Brain microvascular endothelial cell (primary cell): ENCODE results near the gene FNBP1.
A peak's percentile ranks its signal among the peaks of the same experiment; 100 is the strongest.
"Not testable (repeated sequence)": the region's sequence is repeated elsewhere in the genome, so short reads cannot be mapped to it uniquely, and the experiment has no call there.

Experiments
- DNase-seq: peaks from one replicate; pipeline ENCODE4 v3.0.0-alpha.2; 2020
- H3K27ac ChIP-seq: fragments of 250-450 bp; sonication (Bioruptor Pico); 2 replicates; pipeline ENCODE4 v1.5.1; 2020; ENCODE audit warnings: mild to moderate bottlenecking, moderate library complexity
- H3K27me3 ChIP-seq: fragments of 250-450 bp; sonication (Bioruptor Pico); replicated peaks from 2 replicates; pipeline ENCODE4 v1.5.1; 2020; ENCODE audit warnings: mild to moderate bottlenecking
- H3K36me3 ChIP-seq: fragments of 250-450 bp; sonication (Bioruptor Pico); replicated peaks from 2 replicates; pipeline ENCODE4 v1.5.1; 2020; ENCODE audit warnings: mild to moderate bottlenecking
- H3K4me3 ChIP-seq: 2 replicates; pipeline ENCODE4 v1.5.1; 2011; ENCODE audit warnings: low read depth, mild to moderate bottlenecking, control low read depth, low read length, moderate library complexity
- CTCF ChIP-seq: IDR thresholded peaks from 2 replicates; pipeline ENCODE4 v1.5.1; 2011; ENCODE audit warnings: low read depth, mild to moderate bottlenecking, moderate library complexity, low read length, control low read depth, inconsistent platforms; ENCODE audit errors: missing control alignments
- in situ Hi-C: cut with HindIII; loops from 2 replicates; pipeline ENCODE4 v1.10.0; 2017; ENCODE audit warnings: low sequenced_read_pairs, low pct_ligation_motif_present

The FNBP1 gene

DNA sequence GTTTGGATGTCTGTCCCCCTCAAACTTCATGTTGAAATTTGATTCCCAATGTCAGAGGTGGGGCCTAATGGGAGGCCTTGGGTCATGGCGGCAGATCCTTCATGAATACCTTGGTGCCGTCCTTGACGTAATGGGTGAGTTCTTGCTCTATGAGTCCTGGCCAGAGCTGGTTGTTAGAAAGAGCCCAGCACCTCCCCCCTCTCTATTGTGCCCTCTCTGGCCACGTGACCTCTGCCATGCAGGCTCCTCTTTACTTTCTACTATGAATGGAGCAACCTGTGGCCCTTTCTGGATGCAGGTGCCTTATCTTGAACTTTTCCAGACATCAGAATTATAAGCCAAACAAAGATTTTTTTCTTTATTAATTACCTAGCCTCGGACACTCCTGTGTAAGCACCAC is 40.7 kb downstream of the FNBP1 start:
- Histone ChIP-seq H3K4me3 (no peak overlapping the region), H3K27me3 (no peaks in the 10 kb centered on the region), H3K36me3 (no peaks in the 10 kb centered on the region), H3K27ac (no peak overlapping the region)
- no peak for DNase-seq
- in situ Hi-C loops, result no loop called here
- no peak for TF ChIP-seq CTCF

- H3K27ac ChIP-seq, result no peak overlapping the region
- TF ChIP-seq CTCF, result no peak
- H3K27me3 ChIP-seq, result no peaks in the 10 kb centered on the region
- no peaks in the 10 kb centered on the region for H3K36me3 ChIP-seq
- DNase-seq, result no peak
- in situ Hi-C loops, result no loop called here
- H3K4me3 ChIP-seq, result no peak overlapping the region
Observed at GRCh38 chr9:130001190-130001589, 41.8 kb downstream of the FNBP1 start.

- Histone ChIP-seq H3K4me3 (no peak overlapping the region), H3K36me3 (no peaks in the 10 kb centered on the region), H3K27ac (no peak overlapping the region), H3K27me3 (no peaks in the 10 kb centered on the region)
- DNase-seq, result no peak
- in situ Hi-C loops, result no loop called here
- no peak for TF ChIP-seq CTCF
Observed at GRCh38 chr9:129999141-129999510, 43.9 kb downstream of the FNBP1 start.

GRCh38 chr9:129998491-129999140 is 44.4 kb downstream of the FNBP1 start:
- Histone ChIP-seq H3K27me3 (no peaks in the 10 kb centered on the region), H3K27ac (no peak overlapping the region), H3K36me3 (no peaks in the 10 kb centered on the region), H3K4me3 (no peak overlapping the region)
- no peak for TF ChIP-seq CTCF
- no peak for DNase-seq
- in situ Hi-C loops, result no loop called here

DNA sequence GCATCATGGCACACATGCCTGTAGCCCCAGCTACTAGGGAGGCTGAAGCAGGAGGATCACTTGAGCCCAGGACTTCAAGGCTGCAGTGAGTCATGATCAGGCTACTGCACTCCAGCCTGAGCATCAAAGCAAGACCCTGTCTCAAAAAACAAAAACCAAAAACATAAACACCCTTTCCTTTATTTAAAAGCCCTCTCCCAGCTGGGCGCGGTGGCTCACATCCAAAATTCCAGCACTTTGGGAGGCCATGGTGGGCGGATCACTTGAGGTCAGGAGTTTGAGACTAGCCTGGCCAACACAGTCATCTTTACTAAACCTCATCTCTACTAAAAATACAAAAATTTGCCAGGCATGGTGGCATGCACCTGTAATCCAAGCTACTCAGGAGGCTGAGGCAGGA is 45.3 kb downstream of the FNBP1 start:
- H3K27ac ChIP-seq, H3K4me3 ChIP-seq, in situ Hi-C loops, H3K36me3 ChIP-seq, DNase-seq, H3K27me3 ChIP-seq: not testable (repeated sequence)

GRCh38 chr9:129996161-129996830 is 46.7 kb downstream of the FNBP1 start:
- no peak overlapping the region for H3K4me3 ChIP-seq
- no peak for TF ChIP-seq CTCF
- no peak for DNase-seq
- peak overlapping the region; percentile 7 for H3K27ac ChIP-seq
- in situ Hi-C loops, result no loop called here
- no peaks in the 10 kb centered on the region for H3K36me3 ChIP-seq
- H3K27me3 ChIP-seq, result no peaks in the 10 kb centered on the region
